ENCODE measurements around the gene VWA5B1. TPM values are rescaled to one million over a fixed set of nuclear protein-coding genes. Genes with fewer than 3 reads are reported as not detected.

Gene VWA5B1
- total and polyA plus RNA-seq, 2 of the 4 experiments (the other 2 are of a cell fraction), result not detected

DNA sequence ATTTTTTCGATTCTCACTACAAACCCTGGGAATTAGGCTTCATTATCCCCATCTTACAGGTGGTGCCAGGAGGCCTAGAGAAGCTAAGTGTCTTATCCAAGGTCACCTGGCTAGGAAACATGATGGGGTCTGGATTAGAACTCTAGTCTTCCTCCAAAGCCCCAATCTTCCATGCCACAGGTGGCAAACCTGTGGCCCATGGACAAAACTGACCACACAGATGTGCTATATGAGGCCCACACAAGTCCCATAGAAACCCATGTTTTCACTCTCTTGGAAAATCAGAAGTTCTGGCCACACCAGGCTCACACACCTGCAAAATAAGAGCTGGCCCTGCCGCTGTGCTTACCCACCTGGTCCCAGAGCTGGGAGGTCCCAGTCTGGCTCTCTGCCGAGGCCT lies 21.6 kb downstream of the VWA5B1 start:
- in situ Hi-C loops (cut with MboI; ENCODE audit: low sequenced_read_pairs) (no loop called here), intact Hi-C loops (cut with micrococcal nuclease) (no loop called here), dilution Hi-C loops (cut with HindIII; ENCODE audit: low sequenced_read_pairs, unreplicated experiment) (no loop called here)
- no peak overlapping the region for H3K23ac ChIP-seq (ENCODE audit: low read depth, low read length)
- no peak overlapping the region for H3K18ac ChIP-seq (ENCODE audit: low read depth, low read length)
- no peaks in the 10 kb centered on the region for H3K9me1 ChIP-seq (ENCODE audit: insufficient read depth, low read length)
- no peaks in the 10 kb centered on the region for H4K20me1 ChIP-seq (ENCODE audit: insufficient read depth, low read length)
- H3K4ac ChIP-seq (ENCODE audit: low read depth, low read length), result no peak overlapping the region
- no peak overlapping the region for H2BK120ac ChIP-seq (ENCODE audit: low read depth, low read length)
- no peak overlapping the region for H2AK9ac ChIP-seq (replicated peaks; ENCODE audit: low read depth, low read length, poor library complexity)
- no peak overlapping the region for H2AFZ ChIP-seq (replicated peaks; ENCODE audit: low read length, poor library complexity)
- H3K4me1 ChIP-seq (ENCODE audit: control insufficient read depth, insufficient read depth, low read length), result no peaks in the 10 kb centered on the region
- no peak for DNase-seq
- H3K9ac ChIP-seq (ENCODE audit: low read depth, low read length), result no peak overlapping the region
- H2BK15ac ChIP-seq (ENCODE audit: low read depth, low read length), result no peak overlapping the region
- no TSS peak for BruUV-seq (replicated peaks)
- no peak overlapping the region for H3K56ac ChIP-seq (ENCODE audit: extremely low read depth, insufficient read depth, low read length)
- CTCF ChIA-PET, result no interaction called here
- no peak overlapping the region for H3K4me3 ChIP-seq (ENCODE audit: insufficient read depth, low read depth, low read length)
- H4K5ac ChIP-seq (ENCODE audit: low read depth, low read length), result no peak overlapping the region
- no peak overlapping the region for H3K4me2 ChIP-seq (ENCODE audit: low read depth, low read length)
- H2AK5ac ChIP-seq (ENCODE audit: low read depth, low read length), result no peak overlapping the region
- WGBS, 2 experiments (ENCODE audit: extremely low coverage in 2 of 2, insufficient read length in 1 of 2), result 100% methylated on average over 1 of the region's 3 CpGs; no CpG with 5 or more reads in 1 of the 2 experiments
- no peak overlapping the region for H4K91ac ChIP-seq (ENCODE audit: insufficient read depth, low read depth, low read length)
- H2BK5ac ChIP-seq (ENCODE audit: low read depth, low read length, poor library complexity, severe bottlenecking), result no peak overlapping the region
- H3K36me3 ChIP-seq (ENCODE audit: control insufficient read depth, insufficient read depth, low read length), result no peaks in the 10 kb centered on the region
- no peaks in the 10 kb centered on the region for H3K9me3 ChIP-seq (ENCODE audit: control insufficient read depth, insufficient read depth, low read length)
- H3K27ac ChIP-seq (ENCODE audit: insufficient read depth, low read length), result no peak overlapping the region
- no peak for TF ChIP-seq SMC3 (IDR thresholded peaks at IDR 0.05; ENCODE audit: low read depth, low read length)
- no peak for TF ChIP-seq RFX5 (IDR thresholded peaks at IDR 0.05; ENCODE audit: low read depth, low read length)
- no peak for TF ChIP-seq CEBPB (IDR thresholded peaks at IDR 0.05; ENCODE audit: low read depth, low read length)
- TF ChIP-seq, protein P1, sequence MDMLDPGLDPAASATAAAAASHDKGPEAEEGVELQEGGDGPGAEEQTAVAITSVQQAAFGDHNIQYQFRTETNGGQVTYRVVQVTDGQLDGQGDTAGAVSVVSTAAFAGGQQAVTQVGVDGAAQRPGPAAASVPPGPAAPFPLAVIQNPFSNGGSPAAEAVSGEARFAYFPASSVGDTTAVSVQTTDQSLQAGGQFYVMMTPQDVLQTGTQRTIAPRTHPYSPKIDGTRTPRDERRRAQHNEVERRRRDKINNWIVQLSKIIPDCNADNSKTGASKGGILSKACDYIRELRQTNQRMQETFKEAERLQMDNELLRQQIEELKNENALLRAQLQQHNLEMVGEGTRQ (IDR thresholded peaks at IDR 0.05; ENCODE audit: low read depth, low read length), result no peak
- TF ChIP-seq, protein P2, sequence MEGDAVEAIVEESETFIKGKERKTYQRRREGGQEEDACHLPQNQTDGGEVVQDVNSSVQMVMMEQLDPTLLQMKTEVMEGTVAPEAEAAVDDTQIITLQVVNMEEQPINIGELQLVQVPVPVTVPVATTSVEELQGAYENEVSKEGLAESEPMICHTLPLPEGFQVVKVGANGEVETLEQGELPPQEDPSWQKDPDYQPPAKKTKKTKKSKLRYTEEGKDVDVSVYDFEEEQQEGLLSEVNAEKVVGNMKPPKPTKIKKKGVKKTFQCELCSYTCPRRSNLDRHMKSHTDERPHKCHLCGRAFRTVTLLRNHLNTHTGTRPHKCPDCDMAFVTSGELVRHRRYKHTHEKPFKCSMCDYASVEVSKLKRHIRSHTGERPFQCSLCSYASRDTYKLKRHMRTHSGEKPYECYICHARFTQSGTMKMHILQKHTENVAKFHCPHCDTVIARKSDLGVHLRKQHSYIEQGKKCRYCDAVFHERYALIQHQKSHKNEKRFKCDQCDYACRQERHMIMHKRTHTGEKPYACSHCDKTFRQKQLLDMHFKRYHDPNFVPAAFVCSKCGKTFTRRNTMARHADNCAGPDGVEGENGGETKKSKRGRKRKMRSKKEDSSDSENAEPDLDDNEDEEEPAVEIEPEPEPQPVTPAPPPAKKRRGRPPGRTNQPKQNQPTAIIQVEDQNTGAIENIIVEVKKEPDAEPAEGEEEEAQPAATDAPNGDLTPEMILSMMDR (conservative IDR thresholded peaks at IDR 0.05; ENCODE audit: low read depth, low read length), result no peak
- no peak for TF ChIP-seq MAFK (IDR thresholded peaks at IDR 0.05; ENCODE audit: low read depth, low read length)
- TF ChIP-seq CHD1 (IDR thresholded peaks at IDR 0.05; ENCODE audit: low read depth, low read length), result no peak
- TF ChIP-seq NFE2L2 (IDR thresholded peaks at IDR 0.05; ENCODE audit: low read depth, low read length), result no peak
- TF ChIP-seq RAD21 (IDR thresholded peaks at IDR 0.05; ENCODE audit: low read length), result no peak
- no peak for ATAC-seq (ENCODE audit: low read depth)
- H3K79me1 ChIP-seq (ENCODE audit: low read depth in 1 of 2, low read length in 2 of 2), result no peaks in the 10 kb centered on the region
- H3K27me3 ChIP-seq (ENCODE audit: control insufficient read depth, insufficient read depth, low read length), result peaks cover 16% of the 10 kb centered on the region
- no peak overlapping the region for H4K8ac ChIP-seq (ENCODE audit: low read depth in 2 of 2, low read length in 2 of 2)
- no peak overlapping the region for H2BK20ac ChIP-seq (ENCODE audit: low read depth, low read length)
- no peak overlapping the region for H3K14ac ChIP-seq (replicated peaks; ENCODE audit: low read depth, low read length)
- POLR2A ChIA-PET (ENCODE audit: unreplicated experiment), result no interaction called here

Data from IMR-90 (cell line).